ENCODE measurements around the gene KLHL30.

Gene KLHL30

GRCh38 chr2:238155761-238156694, 17.6 kb downstream of the KLHL30 start:
- no peak overlapping the region for H2AFZ ChIP-seq (ENCODE audit: low read length)
- no peaks in the 10 kb centered on the region for H3K9me3 ChIP-seq (ENCODE audit: low read length)
- no peaks in the 10 kb centered on the region; the same call in 1 of the 2 replicates for H3K27me3 ChIP-seq (ENCODE audit: insufficient read depth, low read length)
- H3K9ac ChIP-seq (ENCODE audit: low read length) = no peak overlapping the region
- TF ChIP-seq CTCF (IDR thresholded peaks at IDR 0.05; ENCODE audit: low read length) = no peak
- no peak for TF ChIP-seq EZH2 (IDR thresholded peaks at IDR 0.05; ENCODE audit: borderline replicate concordance, low read length)
- peaks cover 20% of the 10 kb centered on the region for H3K4me1 ChIP-seq (ENCODE audit: insufficient read depth, low read length, severe bottlenecking)
- H3K79me2 ChIP-seq (ENCODE audit: insufficient read depth, low read length) = no peaks in the 10 kb centered on the region
- no peak overlapping the region for H3K27ac ChIP-seq (ENCODE audit: low read depth, low read length, poor library complexity, severe bottlenecking)
- no peak overlapping the region for H3K4me2 ChIP-seq (ENCODE audit: low read length)
- H3K4me3 ChIP-seq (ENCODE audit: low read depth, low read length, poor library complexity, severe bottlenecking) = no peak overlapping the region
- H3K36me3 ChIP-seq (ENCODE audit: insufficient read depth, low read length) = no peaks in the 10 kb centered on the region; the same call in 1 of the 2 replicates
- no peaks in the 10 kb centered on the region for H3F3A ChIP-seq (ENCODE audit: insufficient read depth, low read length)
- H3K9me2 ChIP-seq (ENCODE audit: low read depth, low read length) = no peaks in the 10 kb centered on the region
- no peaks in the 10 kb centered on the region for H4K20me1 ChIP-seq (ENCODE audit: insufficient read depth, low read length)

- H3K27ac ChIP-seq (ENCODE audit: low read depth, low read length, poor library complexity, severe bottlenecking) = no peak overlapping the region
- no peaks in the 10 kb centered on the region for H3K9me2 ChIP-seq (ENCODE audit: low read depth, low read length)
- H3K9me3 ChIP-seq (ENCODE audit: low read length) = no peaks in the 10 kb centered on the region
- no peak overlapping the region for H3K9ac ChIP-seq (ENCODE audit: low read length)
- no peak overlapping the region for H3K4me3 ChIP-seq (ENCODE audit: low read depth, low read length, poor library complexity, severe bottlenecking)
- no peak overlapping the region for H2AFZ ChIP-seq (ENCODE audit: low read length)
- H3F3A ChIP-seq (ENCODE audit: insufficient read depth, low read length) = no peaks in the 10 kb centered on the region
- no peaks in the 10 kb centered on the region for H4K20me1 ChIP-seq (ENCODE audit: insufficient read depth, low read length)
- H3K27me3 ChIP-seq (ENCODE audit: insufficient read depth, low read length) = no peaks in the 10 kb centered on the region; the same call in 1 of the 2 replicates
- H3K36me3 ChIP-seq (ENCODE audit: insufficient read depth, low read length) = no peaks in the 10 kb centered on the region; the same call in 1 of the 2 replicates
- H3K79me2 ChIP-seq (ENCODE audit: insufficient read depth, low read length) = no peaks in the 10 kb centered on the region
- TF ChIP-seq EZH2 (IDR thresholded peaks at IDR 0.05; ENCODE audit: borderline replicate concordance, low read length) = no peak
- no peak for TF ChIP-seq CTCF (IDR thresholded peaks at IDR 0.05; ENCODE audit: low read length)
- peaks cover 21% of the 10 kb centered on the region for H3K4me1 ChIP-seq (ENCODE audit: insufficient read depth, low read length, severe bottlenecking)
- H3K4me2 ChIP-seq (ENCODE audit: low read length) = no peak overlapping the region
Measured at GRCh38 chr2:238157506-238158017, 19.1 kb downstream of the KLHL30 start.

- no peak overlapping the region for H2AFZ ChIP-seq (ENCODE audit: low read length)
- peaks cover 21% of the 10 kb centered on the region for H3K4me1 ChIP-seq (ENCODE audit: insufficient read depth, low read length, severe bottlenecking)
- H3K4me3 ChIP-seq (ENCODE audit: low read depth, low read length, poor library complexity, severe bottlenecking) = no peak overlapping the region
- H3K9ac ChIP-seq (ENCODE audit: low read length) = no peak overlapping the region
- H3F3A ChIP-seq (ENCODE audit: insufficient read depth, low read length) = no peaks in the 10 kb centered on the region
- TF ChIP-seq CTCF (IDR thresholded peaks at IDR 0.05; ENCODE audit: low read length) = no peak
- no peak for TF ChIP-seq EZH2 (IDR thresholded peaks at IDR 0.05; ENCODE audit: borderline replicate concordance, low read length)
- no peaks in the 10 kb centered on the region for H3K9me3 ChIP-seq (ENCODE audit: low read length)
- no peak overlapping the region for H3K4me2 ChIP-seq (ENCODE audit: low read length)
- H3K9me2 ChIP-seq (ENCODE audit: low read depth, low read length) = no peaks in the 10 kb centered on the region
- H3K27me3 ChIP-seq (ENCODE audit: insufficient read depth, low read length) = no peaks in the 10 kb centered on the region; the same call in 1 of the 2 replicates
- H3K36me3 ChIP-seq (ENCODE audit: insufficient read depth, low read length) = no peaks in the 10 kb centered on the region; the same call in 1 of the 2 replicates
- H4K20me1 ChIP-seq (ENCODE audit: insufficient read depth, low read length) = no peaks in the 10 kb centered on the region
- no peaks in the 10 kb centered on the region for H3K79me2 ChIP-seq (ENCODE audit: insufficient read depth, low read length)
- no peak overlapping the region for H3K27ac ChIP-seq (ENCODE audit: low read depth, low read length, poor library complexity, severe bottlenecking)
Measured at GRCh38 chr2:238158018-238158508, 19.6 kb downstream of the KLHL30 start.

All from OCI-LY1 (cell line).